SJSA1 (cell line): ENCODE results near the gene ERCC1. TPM values are rescaled to one million over a fixed set of nuclear protein-coding genes. Genes with fewer than 3 reads are reported as not detected.
"Not testable (repeated sequence)": the region's sequence is repeated elsewhere in the genome, so short reads cannot be mapped to it uniquely, and the experiment has no call there.

Source experiments
- DNase-seq, 2 experiments: peaks; one replicate each; pipeline ENCODE4 v3.0.0-alpha.2; 2015 to 2020; ENCODE audit warnings: low spot score in 2 of 2, low read depth in 1 of 2
- H3K27ac ChIP-seq: fragments of 250-450 bp; sonication (Bioruptor Pico); 2 replicates; pipeline ENCODE4 v1.5.1; 2020; ENCODE audit warnings: mild to moderate bottlenecking, moderate library complexity
- H3K27me3 ChIP-seq: fragments of 250-450 bp; sonication (Bioruptor Pico); replicated peaks from 2 replicates; pipeline ENCODE4 v1.5.1; 2020; ENCODE audit warnings: mild to moderate bottlenecking, moderate library complexity
- H3K36me3 ChIP-seq: fragments of 250-450 bp; sonication (Bioruptor Pico); 2 replicates; pipeline ENCODE4 v1.5.1; 2020; ENCODE audit warnings: mild to moderate bottlenecking
- H3K4me1 ChIP-seq: fragments of 250-450 bp; sonication (Bioruptor Pico); replicated peaks from 2 replicates; pipeline ENCODE4 v1.6.1; 2021; ENCODE audit warnings: mild to moderate bottlenecking
- H3K4me3 ChIP-seq: fragments of 250-450 bp; sonication (Bioruptor Pico); 2 replicates; pipeline ENCODE4 v1.5.1; 2020; ENCODE audit warnings: mild to moderate bottlenecking
- H3K9me3 ChIP-seq: fragments of 250-450 bp; sonication (Bioruptor Pico); replicated peaks from 2 replicates; pipeline ENCODE4 v1.5.1; 2020; ENCODE audit warnings: mild to moderate bottlenecking
- total RNA-seq: library from RNA; depleted of rRNA; stranded (reverse); fragments of >200 nt; shearing (Covaris generic); gene quantifications from 2 replicates; pipeline ENCODE4 v1.2.3, GENCODE V29; 2014

Gene ERCC1
- total RNA-seq, 1 experiment from 2014 or later: 102 TPM

GRCh38 chr19:45446295-45446694 lies 22.6 kb upstream of the ERCC1 start:
- no peaks in the 10 kb centered on the region for H3K27me3 ChIP-seq
- no peak for DNase-seq
- no peaks in the 10 kb centered on the region; the same call in 1 of the 2 replicates for H3K9me3 ChIP-seq
- H3K4me1 ChIP-seq: peaks cover 32% of the 10 kb centered on the region
- H3K36me3 ChIP-seq: no peaks in the 10 kb centered on the region
- H3K4me3 ChIP-seq: no peak overlapping the region
- H3K27ac ChIP-seq: no peak overlapping the region

- Histone ChIP-seq H3K27me3 (no peaks in the 10 kb centered on the region), H3K27ac (no peak overlapping the region), H3K36me3 (no peaks in the 10 kb centered on the region), H3K4me3 (no peak overlapping the region), H3K4me1 (peaks cover 34% of the 10 kb centered on the region), H3K9me3 (no peaks in the 10 kb centered on the region; the same call in 1 of the 2 replicates)
- DNase-seq: no peak
Measured at GRCh38 chr19:45445139-45445538, 21.4 kb upstream of the ERCC1 start.

- DNase-seq: peak; percentile 69 to 94
- Histone ChIP-seq H3K9me3 (no peaks in the 10 kb centered on the region; the same call in 1 of the 2 replicates), H3K4me3 (no peak overlapping the region)
Measured at GRCh38 chr19:45444318-45445041, 20.8 kb upstream of the ERCC1 start.

GRCh38 chr19:45443462-45444317 lies 20.0 kb upstream of the ERCC1 start:
- peak overlapping the region; percentile 97 for H3K27ac ChIP-seq
- no peaks in the 10 kb centered on the region; the same call in 1 of the 2 replicates for H3K9me3 ChIP-seq
- no peaks in the 10 kb centered on the region for H3K27me3 ChIP-seq
- peak; percentile 98 to 99 for DNase-seq
- H3K4me1 ChIP-seq: peaks cover 40% of the 10 kb centered on the region
- H3K4me3 ChIP-seq: peak overlapping the region; percentile 34
- no peaks in the 10 kb centered on the region for H3K36me3 ChIP-seq

More at GRCh38 chr19:45444318-45445041, 20.8 kb upstream of the ERCC1 start:
- Histone ChIP-seq H3K4me1 (peaks cover 36% of the 10 kb centered on the region), H3K27ac (peak overlapping the region; percentile 60), H3K27me3 (no peaks in the 10 kb centered on the region), H3K36me3 (no peaks in the 10 kb centered on the region)

- Histone ChIP-seq H3K4me3 (peak overlapping the region; percentile 34), H3K27me3 (no peaks in the 10 kb centered on the region), H3K9me3 (no peaks in the 10 kb centered on the region; the same call in 1 of the 2 replicates), H3K4me1 (peaks cover 40% of the 10 kb centered on the region), H3K36me3 (no peaks in the 10 kb centered on the region), H3K27ac (peak overlapping the region; percentile 97)
- no peak for DNase-seq
Measured at GRCh38 chr19:45442778-45443461, 19.2 kb upstream of the ERCC1 start.

GRCh38 chr19:45442408-45442777 lies 18.7 kb upstream of the ERCC1 start:
- no peaks in the 10 kb centered on the region; the same call in 1 of the 2 replicates for H3K9me3 ChIP-seq
- H3K4me3 ChIP-seq: no peak overlapping the region
- DNase-seq: no peak
- no peak overlapping the region for H3K27ac ChIP-seq
- no peaks in the 10 kb centered on the region for H3K27me3 ChIP-seq
- H3K36me3 ChIP-seq: no peaks in the 10 kb centered on the region
- H3K4me1 ChIP-seq: peaks cover 40% of the 10 kb centered on the region

- H3K27ac ChIP-seq: no peak overlapping the region
Measured at GRCh38 chr19:45440873-45441654, 17.3 kb upstream of the ERCC1 start.

GRCh38 chr19:45440259-45440638 lies 16.5 kb upstream of the ERCC1 start:
- Histone ChIP-seq H3K27me3 (no peaks in the 10 kb centered on the region), H3K36me3 (no peaks in the 10 kb centered on the region), H3K4me3 (peak overlapping the region; percentile 76), H3K4me1 (peaks cover 40% of the 10 kb centered on the region), H3K9me3 (no peaks in the 10 kb centered on the region; the same call in 1 of the 2 replicates), H3K27ac (peak overlapping the region; percentile 94)
- no peak for DNase-seq

More at GRCh38 chr19:45440873-45441654, 17.3 kb upstream of the ERCC1 start:
- Histone ChIP-seq H3K4me3 (no peak overlapping the region), H3K27me3 (no peaks in the 10 kb centered on the region), H3K4me1 (peaks cover 40% of the 10 kb centered on the region), H3K36me3 (no peaks in the 10 kb centered on the region), H3K9me3 (no peaks in the 10 kb centered on the region; the same call in 1 of the 2 replicates)
- no peak for DNase-seq

GRCh38 chr19:45439569-45440258 lies 16.0 kb upstream of the ERCC1 start:
- H3K36me3 ChIP-seq: no peaks in the 10 kb centered on the region
- H3K4me1 ChIP-seq: peaks cover 37% of the 10 kb centered on the region
- H3K9me3 ChIP-seq: no peaks in the 10 kb centered on the region; the same call in 1 of the 2 replicates
- H3K27ac ChIP-seq: peak overlapping the region; percentile 94
- DNase-seq: peak; percentile 89 to 96
- H3K4me3 ChIP-seq: peak overlapping the region; percentile 76
- no peaks in the 10 kb centered on the region for H3K27me3 ChIP-seq

GRCh38 chr19:45439190-45439568 lies 15.5 kb upstream of the ERCC1 start:
- peaks cover 32% of the 10 kb centered on the region for H3K4me1 ChIP-seq
- H3K27me3 ChIP-seq: no peaks in the 10 kb centered on the region
- peak overlapping the region; percentile 76 for H3K4me3 ChIP-seq
- H3K9me3 ChIP-seq: no peaks in the 10 kb centered on the region; the same call in 1 of the 2 replicates
- peak overlapping the region; percentile 94 for H3K27ac ChIP-seq
- no peak for DNase-seq
- H3K36me3 ChIP-seq: no peaks in the 10 kb centered on the region

GRCh38 chr19:45437328-45437727 lies 13.6 kb upstream of the ERCC1 start:
- Histone ChIP-seq H3K9me3 (no peaks in the 10 kb centered on the region), H3K4me1 (peaks cover 18% of the 10 kb centered on the region), H3K27me3 (no peaks in the 10 kb centered on the region), H3K36me3 (no peaks in the 10 kb centered on the region), H3K4me3 (no peak overlapping the region), H3K27ac (no peak overlapping the region)
- DNase-seq: no peak

- H3K4me1 ChIP-seq: peaks cover 13% of the 10 kb centered on the region
- DNase-seq, H3K4me3 ChIP-seq, H3K27ac ChIP-seq, H3K9me3 ChIP-seq, H3K36me3 ChIP-seq, H3K27me3 ChIP-seq: not testable (repeated sequence)
Measured at GRCh38 chr19:45432543-45432942, 8.8 kb upstream of the ERCC1 start.
